ENCODE data around the gene MYO1C.
"Not testable (repeated sequence)": the region's sequence is repeated elsewhere in the genome, so short reads cannot be mapped to it uniquely, and the experiment has no call there.

The MYO1C gene

GRCh38 chr17:1492249-1493206 is at the start of gene MYO1C:
Gene MYO1C (minus strand): TSS chr17:1492686. CDS start chr17:1492487, 199 bp downstream.
- no peak for DNase-seq

- DNase-seq: no peak
Observed at GRCh38 chr17:1541367-1541904, 49.0 kb upstream of the MYO1C start.

- DNase-seq: no peak
Observed at GRCh38 chr17:1539811-1540210, 47.3 kb upstream of the MYO1C start.

GRCh38 chr17:1535737-1536136 is 43.3 kb upstream of the MYO1C start:
- no peak for DNase-seq

GRCh38 chr17:1533661-1534325 is 41.3 kb upstream of the MYO1C start:
- DNase-seq: no peak

- peak in 1 of 4 experiments; percentile 11 for DNase-seq
Observed at GRCh38 chr17:1532836-1533602, 40.5 kb upstream of the MYO1C start.

GRCh38 chr17:1529863-1530262 is 37.4 kb upstream of the MYO1C start:
- DNase-seq: no peak

GRCh38 chr17:1526876-1527275 is 34.4 kb upstream of the MYO1C start:
- DNase-seq: not testable (repeated sequence)

- DNase-seq: no peak
Observed at GRCh38 chr17:1522626-1523025, 30.1 kb upstream of the MYO1C start.

- DNase-seq: no peak
Observed at GRCh38 chr17:1521086-1521640, 28.7 kb upstream of the MYO1C start.

- no peak for DNase-seq
Observed at GRCh38 chr17:1519678-1520077, 27.2 kb upstream of the MYO1C start.

GRCh38 chr17:1518410-1518809 is 25.9 kb upstream of the MYO1C start:
- no peak for DNase-seq

GRCh38 chr17:1516388-1517161 is 24.1 kb upstream of the MYO1C start, which contains the start of gene INPP5K:
Gene INPP5K (minus strand): TSS chr17:1516612. CDS start chr17:1516499, 113 bp downstream.
- DNase-seq: peak; percentile 92 to 98 (median 96)

GRCh38 chr17:1515640-1516387 is 23.3 kb upstream of the MYO1C start:
- DNase-seq: peak in 1 of 4 experiments; percentile 19

GRCh38 chr17:1512351-1512750 is 19.9 kb upstream of the MYO1C start:
- DNase-seq: no peak

GRCh38 chr17:1511756-1512321 is 19.4 kb upstream of the MYO1C start:
- no peak for DNase-seq

- no peak for DNase-seq
Observed at GRCh38 chr17:1511290-1511689, 18.8 kb upstream of the MYO1C start.

GRCh38 chr17:1509290-1509881 is 16.9 kb upstream of the MYO1C start:
- no peak for DNase-seq

- DNase-seq: not testable (repeated sequence)
Observed at GRCh38 chr17:1508709-1509108, 16.2 kb upstream of the MYO1C start.

GRCh38 chr17:1506649-1507267 is 14.3 kb upstream of the MYO1C start:
- no peak for DNase-seq
